ENCODE data around the gene KCNJ12.

- TF ChIP-seq POLR2A (IDR thresholded peaks at IDR 0.05; ENCODE audit: low read length): no peak
- TF ChIP-seq GATA1 (IDR thresholded peaks at IDR 0.05; ENCODE audit: low read depth, low read length): no peak
Observed at GRCh38 chr17:21358682-21359482, 17.3 kb upstream of the KCNJ12 start.
